SK-N-SH (cell line): Measurements from ENCODE around the gene ANKS1B. TPM values are rescaled to one million over a fixed set of nuclear protein-coding genes. Genes with fewer than 3 reads are reported as not detected.

Source experiments
- CTCF ChIA-PET: fragments of 300-600, 350-600 bp; formaldehyde crosslinking; extraction: SDS; loops from one replicate; lab custom pipeline; 2021; lab: Yijun Ruan, JAX
- POLR2A ChIA-PET: fragments of 350-600 bp; sonication (Branson Sonifier 250); formaldehyde crosslinking; extraction: SDS; loops from one replicate; lab custom pipeline; 2020; ENCODE audit warnings: antibody characterized with exemption, inconsistent platforms; lab: Yijun Ruan, JAX
- DNase-seq: peaks from one replicate; pipeline ENCODE4 v3.0.0; 2012
- H2AFZ ChIP-seq: fragments of 200-600 bp; sonication (generic); 2 replicates; pipeline ENCODE4 v1.8.1; 2016; ENCODE audit warnings: antibody characterized with exemption, mild to moderate bottlenecking, low read depth
- H3F3A ChIP-seq: fragments of 200-600 bp; sonication (generic); replicated peaks from 2 replicates; pipeline ENCODE3; 2016; ENCODE audit warnings: antibody characterized with exemption, mild to moderate bottlenecking; ENCODE audit not compliant: insufficient read depth
- H3K27ac ChIP-seq, 2 experiments: fragments of 200-500 bp in 1 of 2; fragments of 200-600 bp in 1 of 2; sonication (Bioruptor generic) in 1 of 2; sonication (generic), shearing (Covaris generic) in 1 of 2; 2 replicates each; pipeline versions ENCODE4 v1.5.1 to v1.6.1; 2014 to 2016; ENCODE audit warnings: low read depth in 2 of 2, inconsistent platforms in 1 of 2, low read length in 1 of 2, mild to moderate bottlenecking in 1 of 2, mixed read lengths in 1 of 2
- H3K27me3 ChIP-seq: fragments of 200-600 bp; sonication (generic), shearing (Covaris generic); 2 replicates; pipeline ENCODE4 v1.6.1; 2016; ENCODE audit warnings: mixed run types; ENCODE audit not compliant: insufficient read depth
- H3K36me3 ChIP-seq, 2 experiments: fragments of 200-500 bp in 1 of 2; fragments of 200-600 bp in 1 of 2; sonication (Bioruptor generic) in 1 of 2; sonication (generic) in 1 of 2; replicated peaks in 1 of 2; 2 replicates each; pipeline versions ENCODE3 to v1.5.1; 2014 to 2016; ENCODE audit warnings: low read length in 1 of 2, mild to moderate bottlenecking in 1 of 2; ENCODE audit not compliant: insufficient read depth in 2 of 2, control insufficient read depth in 1 of 2
- H3K4me1 ChIP-seq, 2 experiments: fragments of 200-500 bp in 1 of 2; fragments of 200-600 bp in 1 of 2; sonication (Bioruptor generic) in 1 of 2; sonication (generic), shearing (Covaris generic) in 1 of 2; 2 replicates each; pipeline versions ENCODE4 v1.5.1 to v1.6.1; 2014 to 2016; ENCODE audit warnings: low read depth in 1 of 2, low read length in 1 of 2, mixed run types in 1 of 2; ENCODE audit not compliant: insufficient read depth in 2 of 2, control insufficient read depth in 1 of 2
- H3K4me2 ChIP-seq: fragments of 200-600 bp; sonication (generic), shearing (Covaris generic); 2 replicates; pipeline ENCODE4 v1.6.1; 2017; ENCODE audit warnings: mixed run types
- H3K4me3 ChIP-seq, 2 experiments: fragments of 200-500 bp in 1 of 2; fragments of 200-600 bp in 1 of 2; sonication (Bioruptor generic) in 1 of 2; sonication (generic), shearing (Covaris generic) in 1 of 2; 2 replicates each; pipeline versions ENCODE4 v1.5.1 to v1.8.1; 2014 to 2016; ENCODE audit warnings: low read depth in 2 of 2, inconsistent platforms in 1 of 2, low read length in 1 of 2, mild to moderate bottlenecking in 1 of 2, mixed read lengths in 1 of 2, moderate library complexity in 1 of 2
- H3K79me2 ChIP-seq: fragments of 200-600 bp; sonication (generic); 2 replicates; pipeline ENCODE4 v1.8.1; 2017; ENCODE audit warnings: mild to moderate bottlenecking; ENCODE audit not compliant: insufficient read depth
- H3K9ac ChIP-seq: fragments of 200-600 bp; sonication (generic); 2 replicates; pipeline ENCODE4 v1.6.1; 2017; ENCODE audit warnings: mixed run types
- H3K9me2 ChIP-seq: fragments of 200-600 bp; sonication (generic); 2 replicates; pipeline ENCODE4 v1.6.1; 2017; ENCODE audit warnings: mixed run types
- H3K9me3 ChIP-seq: fragments of 200-600 bp; sonication (generic); 2 replicates; pipeline ENCODE4 v1.6.1; 2017; ENCODE audit warnings: mixed run types, mild to moderate bottlenecking, moderate library complexity
- H4K20me1 ChIP-seq: fragments of 200-600 bp; sonication (generic); 2 replicates; pipeline ENCODE4 v1.6.1; 2017; ENCODE audit warnings: mild to moderate bottlenecking, mixed run types; ENCODE audit not compliant: insufficient read depth
- CHD2 ChIP-seq: fragments of 150-350 bp; IDR thresholded peaks from 2 replicates; pipeline ENCODE4 v1.6.1; 2018; ENCODE audit warnings: low read length; ENCODE audit not compliant: partially characterized antibody
- ELF1 ChIP-seq: IDR thresholded peaks from 2 replicates; pipeline ENCODE4 v1.4.0; 2012
- EZH2phosphoT487 ChIP-seq: fragments of 200-600 bp; sonication (generic); IDR thresholded peaks from 2 replicates; pipeline ENCODE4 v1.6.1; 2017; ENCODE audit warnings: low read depth, mixed run types, mild to moderate bottlenecking, antibody characterized with exemption, moderate library complexity, borderline replicate concordance
- JUND ChIP-seq: IDR thresholded peaks from 2 replicates; pipeline ENCODE4 v1.4.0; 2012
- NFIC ChIP-seq: IDR thresholded peaks from 2 replicates; pipeline ENCODE4 v1.4.0; 2012; ENCODE audit warnings: borderline replicate concordance
- POLR2AphosphoS5 ChIP-seq: IDR thresholded peaks from 2 replicates; pipeline ENCODE4 v1.6.1; 2012; ENCODE audit warnings: low read depth, low read length
- RAD21 ChIP-seq: IDR thresholded peaks from 2 replicates; pipeline ENCODE4 v1.6.1; 2012; ENCODE audit warnings: mild to moderate bottlenecking, low read length
- RXRA ChIP-seq: IDR thresholded peaks from 2 replicates; pipeline ENCODE4 v1.4.0; 2012; ENCODE audit warnings: low read depth, mild to moderate bottlenecking, borderline replicate concordance
- SIN3A ChIP-seq: IDR thresholded peaks from 2 replicates; pipeline ENCODE4 v1.6.1; 2012; ENCODE audit warnings: low read depth, mild to moderate bottlenecking, low read length, moderate library complexity, borderline replicate concordance
- TAF1 ChIP-seq: IDR thresholded peaks from 2 replicates; pipeline ENCODE4 v1.6.1; 2012; ENCODE audit warnings: low read depth, mild to moderate bottlenecking, low read length, moderate library complexity, borderline replicate concordance
- TEAD4 ChIP-seq: IDR thresholded peaks from 2 replicates; pipeline ENCODE4 v1.4.0; 2012; ENCODE audit warnings: mild to moderate bottlenecking, borderline replicate concordance; ENCODE audit not compliant: insufficient read depth
- ZBTB33 ChIP-seq: IDR thresholded peaks from 2 replicates; pipeline ENCODE4 v1.4.0; 2012; ENCODE audit warnings: low read depth, borderline replicate concordance
- WGBS: methylation state at CpG from one replicate; pipeline ENCODE4 v1.1.6; 2017; ENCODE audit warnings: low lambda C conversion rate; 5-methylcytosine and 5-hydroxymethylcytosine counted together
- polyA plus RNA-seq, 3 experiments: library from polyadenylated mRNA; depleted of rRNA; stranded (reverse); fragments of >200 nt; gene quantifications; 2 replicates each; pipeline ENCODE4 v1.2.3, GENCODE V29; 2012
- TF ChIP-seq, protein P1 (sequence below): fragments of 200-600 bp; sonication (generic); IDR thresholded peaks from 2 replicates; pipeline ENCODE4 v1.6.1; 2017; ENCODE audit warnings: antibody characterized with exemption, mild to moderate bottlenecking, moderate library complexity
- TF ChIP-seq, protein P2 (sequence below): IDR thresholded peaks from 2 replicates; pipeline ENCODE4 v1.4.0; 2012; ENCODE audit warnings: low read depth

Gene ANKS1B
- polyA plus RNA-seq, 1 of the 3 experiments (the other 2 are of a cell fraction): 1.8 TPM

GRCh38 chr12:99087278-99087677 is 897.5 kb downstream of the ANKS1B start:
- no peak overlapping the region for H3K4me2 ChIP-seq

DNA sequence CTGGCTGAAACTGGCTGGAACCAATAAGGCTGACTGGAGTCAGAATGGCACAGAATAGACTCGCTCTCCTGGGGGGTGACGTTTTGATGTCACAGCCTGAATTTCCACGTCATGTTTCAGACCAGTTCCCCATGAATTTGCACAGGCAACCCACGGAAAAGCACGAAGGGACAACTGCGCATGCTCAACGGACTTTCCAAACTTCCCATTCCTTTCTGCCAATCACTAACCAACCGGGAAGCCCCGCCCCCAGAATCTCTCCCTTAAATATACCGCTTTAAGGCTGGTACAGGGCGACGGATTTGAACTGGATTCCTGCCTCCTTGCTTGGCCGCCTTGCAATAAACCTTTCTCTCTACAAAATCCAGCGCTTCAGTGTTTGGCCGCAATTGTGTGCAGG is 904.9 kb downstream of the ANKS1B start:
- H3F3A ChIP-seq: no peaks in the 10 kb centered on the region
- H3K79me2 ChIP-seq: no peaks in the 10 kb centered on the region
- H3K4me3 ChIP-seq: no peak overlapping the region
- POLR2A ChIA-PET: no interaction called here
- CTCF ChIA-PET: no interaction called here
- no peaks in the 10 kb centered on the region for H3K9me3 ChIP-seq
- no peak for TF ChIP-seq CHD2
- no peak for TF ChIP-seq RAD21
- no peak for TF ChIP-seq RXRA
- TF ChIP-seq ELF1: no peak
- TF ChIP-seq, protein P1, sequence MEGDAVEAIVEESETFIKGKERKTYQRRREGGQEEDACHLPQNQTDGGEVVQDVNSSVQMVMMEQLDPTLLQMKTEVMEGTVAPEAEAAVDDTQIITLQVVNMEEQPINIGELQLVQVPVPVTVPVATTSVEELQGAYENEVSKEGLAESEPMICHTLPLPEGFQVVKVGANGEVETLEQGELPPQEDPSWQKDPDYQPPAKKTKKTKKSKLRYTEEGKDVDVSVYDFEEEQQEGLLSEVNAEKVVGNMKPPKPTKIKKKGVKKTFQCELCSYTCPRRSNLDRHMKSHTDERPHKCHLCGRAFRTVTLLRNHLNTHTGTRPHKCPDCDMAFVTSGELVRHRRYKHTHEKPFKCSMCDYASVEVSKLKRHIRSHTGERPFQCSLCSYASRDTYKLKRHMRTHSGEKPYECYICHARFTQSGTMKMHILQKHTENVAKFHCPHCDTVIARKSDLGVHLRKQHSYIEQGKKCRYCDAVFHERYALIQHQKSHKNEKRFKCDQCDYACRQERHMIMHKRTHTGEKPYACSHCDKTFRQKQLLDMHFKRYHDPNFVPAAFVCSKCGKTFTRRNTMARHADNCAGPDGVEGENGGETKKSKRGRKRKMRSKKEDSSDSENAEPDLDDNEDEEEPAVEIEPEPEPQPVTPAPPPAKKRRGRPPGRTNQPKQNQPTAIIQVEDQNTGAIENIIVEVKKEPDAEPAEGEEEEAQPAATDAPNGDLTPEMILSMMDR: no peak
- TF ChIP-seq EZH2phosphoT487: no peak
- no peak for TF ChIP-seq NFIC
- no peak for TF ChIP-seq JUND
- no peak overlapping the region for H3K27ac ChIP-seq
- 66% methylated on average over 15 of the region's 15 CpGs for WGBS
- H2AFZ ChIP-seq: no peak overlapping the region
- no peak overlapping the region for H3K9ac ChIP-seq
- H4K20me1 ChIP-seq: no peaks in the 10 kb centered on the region
- no peaks in the 10 kb centered on the region for H3K4me1 ChIP-seq
- DNase-seq: no peak
- no peaks in the 10 kb centered on the region for H3K27me3 ChIP-seq
- no peaks in the 10 kb centered on the region for H3K9me2 ChIP-seq
- no peak overlapping the region for H3K4me2 ChIP-seq
- no peaks in the 10 kb centered on the region for H3K36me3 ChIP-seq

More at GRCh38 chr12:99087278-99087677, 897.5 kb downstream of the ANKS1B start:
- H3K9me3 ChIP-seq: no peaks in the 10 kb centered on the region
- CTCF ChIA-PET: no interaction called here
- H2AFZ ChIP-seq: no peak overlapping the region
- DNase-seq: no peak
- POLR2A ChIA-PET: no interaction called here
- H3K4me3 ChIP-seq: no peak overlapping the region
- no peak overlapping the region for H3K27ac ChIP-seq
- no peaks in the 10 kb centered on the region for H3K36me3 ChIP-seq
- no peaks in the 10 kb centered on the region for H3K27me3 ChIP-seq
- WGBS: 49% methylated on average over 5 of the region's 5 CpGs
- H3K9ac ChIP-seq: no peak overlapping the region
- TF ChIP-seq EZH2phosphoT487 (no peak), TAF1 (no peak), SIN3A (no peak), TEAD4 (no peak), ZBTB33 (no peak), POLR2AphosphoS5 (no peak)
- TF ChIP-seq, protein P2, sequence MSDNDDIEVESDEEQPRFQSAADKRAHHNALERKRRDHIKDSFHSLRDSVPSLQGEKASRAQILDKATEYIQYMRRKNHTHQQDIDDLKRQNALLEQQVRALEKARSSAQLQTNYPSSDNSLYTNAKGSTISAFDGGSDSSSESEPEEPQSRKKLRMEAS: no peak
- H4K20me1 ChIP-seq: no peaks in the 10 kb centered on the region
- no peaks in the 10 kb centered on the region for H3K79me2 ChIP-seq
- H3K4me1 ChIP-seq: no peaks in the 10 kb centered on the region; a peak in 1 of 4 replicates
- H3F3A ChIP-seq: no peaks in the 10 kb centered on the region
- no peaks in the 10 kb centered on the region for H3K9me2 ChIP-seq
